SH-SY5Y (cell line): Measurements from ENCODE around the gene SYNC.

ENCODE experiments used
- GATA2 ChIP-seq: IDR thresholded peaks from 2 replicates; pipeline ENCODE4 v1.6.1; 2011; ENCODE audit warnings: mild to moderate bottlenecking, low read depth, low read length
- GATA3 ChIP-seq: IDR thresholded peaks from 2 replicates; pipeline ENCODE4 v1.6.1; 2011; ENCODE audit warnings: low read depth, mild to moderate bottlenecking, low read length, moderate library complexity

DNA sequence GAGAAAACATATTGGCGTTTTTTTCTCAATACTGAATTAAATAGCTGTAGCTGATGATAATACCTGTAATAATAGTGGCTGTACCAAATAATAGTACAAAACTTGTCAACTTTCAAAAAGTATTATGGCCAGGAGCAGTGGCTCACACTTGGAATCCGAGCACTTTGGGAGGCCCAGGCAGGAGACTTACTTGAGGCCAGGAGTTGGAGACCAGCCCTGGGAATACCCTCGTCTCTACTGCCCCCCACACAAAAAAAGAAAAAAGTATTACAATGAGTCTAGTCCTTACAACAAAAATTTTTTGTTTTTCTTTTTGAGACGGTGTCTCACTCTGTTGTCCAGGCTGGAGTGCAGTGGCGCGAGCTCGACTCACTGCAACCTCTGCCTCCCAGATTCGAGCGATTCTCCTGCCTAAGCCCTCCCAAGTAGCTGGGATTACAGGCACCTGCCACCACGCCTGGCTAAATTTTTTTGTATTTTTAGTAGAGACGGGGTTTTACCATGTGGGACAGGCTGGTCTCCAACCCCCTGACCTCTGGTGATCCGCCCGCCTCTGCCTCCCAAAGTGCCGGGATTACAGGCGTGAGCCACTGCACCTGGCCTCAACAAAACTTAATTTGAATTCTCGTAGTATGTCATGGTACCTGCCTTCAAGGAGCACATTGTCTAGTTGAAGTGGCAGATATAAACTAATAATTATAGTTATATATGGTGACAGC is 50.2 kb downstream of the SYNC start:
- TF ChIP-seq GATA3: no peak
- no peak for TF ChIP-seq GATA2
